Breast epithelium (tissue), 4 donors: ENCODE measurements around the gene CNR2. TPM values are rescaled to one million over a fixed set of nuclear protein-coding genes. Genes with fewer than 3 reads are reported as not detected.
A peak's percentile ranks its signal among the peaks of the same experiment; 100 is the strongest.

ENCODE experiments used
- DNase-seq, 2 donors: peaks; one replicate each; pipeline ENCODE4 v3.0.0-alpha.2; 2019; ENCODE audit warnings: low spot score in 2 of 2
- H3K27ac ChIP-seq, 2 donors: fragments of 200-600 bp; sonication (generic) in 1 of 2; one replicate each; pipeline ENCODE4 v1.5.1; 2016 to 2019; ENCODE audit warnings: mild to moderate bottlenecking in 1 of 2
- H3K27me3 ChIP-seq, 2 donors: fragments of 200-600 bp; sonication (generic) in 1 of 2; one replicate each; pipeline versions ENCODE4 v1.5.1 to v1.6.0; 2017 to 2019; ENCODE audit warnings: control low read depth in 1 of 2, mild to moderate bottlenecking in 1 of 2
- H3K36me3 ChIP-seq: fragments of 200-600 bp; one replicate; pipeline ENCODE4 v1.5.1; 2019
- H3K4me1 ChIP-seq, 2 donors: fragments of 200-600 bp; sonication (generic); one replicate each; pipeline ENCODE4 v1.5.1; 2016 to 2019; ENCODE audit warnings: control low read depth in 1 of 2
- H3K4me3 ChIP-seq, 3 donors: fragments of 200-600 bp; sonication (generic); 1 replicate in 2 of 3; 2 replicates in 1 of 3; pipeline ENCODE4 v1.5.1; 2016 to 2019; ENCODE audit warnings: mild to moderate bottlenecking in 3 of 3, moderate library complexity in 2 of 3
- H3K9me3 ChIP-seq, 2 donors: fragments of 200-600 bp; sonication (generic) in 1 of 2; one replicate each; pipeline ENCODE4 v1.5.1; 2016 to 2019; ENCODE audit warnings: control low read depth in 1 of 2
- POLR2A ChIP-seq: fragments of 450-650 bp; IDR thresholded peaks from one replicate; pipeline ENCODE4 v1.6.1; 2016; ENCODE audit warnings: antibody characterized with exemption, mild to moderate bottlenecking, moderate library complexity
- POLR2AphosphoS5 ChIP-seq, 3 donors: sonication (generic); formaldehyde crosslinking; IDR thresholded peaks; one replicate each; pipeline ENCODE4 v1.6.1; 2017; ENCODE audit warnings: antibody characterized with exemption in 3 of 3
- intact Hi-C: fragments of 100-400 bp; cut with DNase I; formaldehyde crosslinking; loops from one replicate; pipeline ENCODE4 v1.15.1; 2023; ENCODE audit warnings: low total_unique reads
- total RNA-seq, 3 donors: library from RNA; depleted of rRNA; stranded (reverse); fragments of >200 nt; gene quantifications; one replicate each; pipeline ENCODE4 v1.1.0, GENCODE V29; 2016
- TF ChIP-seq, protein P1 (sequence below), 3 donors: fragments of 450-650 bp; IDR thresholded peaks; one replicate each; pipeline ENCODE4 v1.5.1; 2016 to 2017; ENCODE audit warnings: antibody characterized with exemption in 3 of 3, mild to moderate bottlenecking in 3 of 3, moderate library complexity in 3 of 3

The CNR2 gene
- total RNA-seq, 3 donors from 2014 or later, result under 0.01 TPM; not detected in 2

DNA sequence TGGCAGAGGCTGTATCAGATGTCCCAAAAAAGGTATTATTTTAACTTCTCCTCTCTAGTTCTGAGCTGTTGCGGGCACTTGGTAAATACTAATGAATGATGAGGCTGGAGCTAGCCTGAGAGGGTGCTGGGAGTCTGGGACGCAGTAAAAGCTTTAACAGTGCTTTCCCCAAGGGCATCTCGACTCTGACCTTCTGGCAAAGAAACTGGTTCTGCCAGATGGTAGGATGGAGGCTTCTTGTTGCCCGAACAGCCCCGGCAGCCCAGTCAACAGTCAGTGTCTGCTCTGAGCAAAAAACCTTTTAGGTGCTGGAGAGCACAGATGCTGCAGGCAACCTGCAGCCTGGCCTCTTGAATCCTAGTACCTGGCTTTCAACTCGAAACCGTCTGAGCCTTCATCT lies 43.9 kb upstream of the CNR2 start:
- intact Hi-C loops, result loop anchor here (10.0 kb wide), 1 partner anchor 68 kb away; no protein-coding TSS in a partner anchor
- TF ChIP-seq, protein P1, sequence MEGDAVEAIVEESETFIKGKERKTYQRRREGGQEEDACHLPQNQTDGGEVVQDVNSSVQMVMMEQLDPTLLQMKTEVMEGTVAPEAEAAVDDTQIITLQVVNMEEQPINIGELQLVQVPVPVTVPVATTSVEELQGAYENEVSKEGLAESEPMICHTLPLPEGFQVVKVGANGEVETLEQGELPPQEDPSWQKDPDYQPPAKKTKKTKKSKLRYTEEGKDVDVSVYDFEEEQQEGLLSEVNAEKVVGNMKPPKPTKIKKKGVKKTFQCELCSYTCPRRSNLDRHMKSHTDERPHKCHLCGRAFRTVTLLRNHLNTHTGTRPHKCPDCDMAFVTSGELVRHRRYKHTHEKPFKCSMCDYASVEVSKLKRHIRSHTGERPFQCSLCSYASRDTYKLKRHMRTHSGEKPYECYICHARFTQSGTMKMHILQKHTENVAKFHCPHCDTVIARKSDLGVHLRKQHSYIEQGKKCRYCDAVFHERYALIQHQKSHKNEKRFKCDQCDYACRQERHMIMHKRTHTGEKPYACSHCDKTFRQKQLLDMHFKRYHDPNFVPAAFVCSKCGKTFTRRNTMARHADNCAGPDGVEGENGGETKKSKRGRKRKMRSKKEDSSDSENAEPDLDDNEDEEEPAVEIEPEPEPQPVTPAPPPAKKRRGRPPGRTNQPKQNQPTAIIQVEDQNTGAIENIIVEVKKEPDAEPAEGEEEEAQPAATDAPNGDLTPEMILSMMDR (IDR thresholded peaks at IDR 0.05), result no peak
- no peak for TF ChIP-seq POLR2AphosphoS5 (IDR thresholded peaks at IDR 0.05)
- no peak for TF ChIP-seq POLR2A
- H3K27me3 ChIP-seq, result no peaks in the 10 kb centered on the region
- peak overlapping the region; percentile 1 to 28 for H3K27ac ChIP-seq
- no peak overlapping the region for H3K4me3 ChIP-seq
- no peaks in the 10 kb centered on the region for H3K9me3 ChIP-seq
- no peaks in the 10 kb centered on the region for H3K36me3 ChIP-seq
- no peaks in the 10 kb centered on the region for H3K4me1 ChIP-seq
- DNase-seq, result peak; percentile 49 to 69

DNA sequence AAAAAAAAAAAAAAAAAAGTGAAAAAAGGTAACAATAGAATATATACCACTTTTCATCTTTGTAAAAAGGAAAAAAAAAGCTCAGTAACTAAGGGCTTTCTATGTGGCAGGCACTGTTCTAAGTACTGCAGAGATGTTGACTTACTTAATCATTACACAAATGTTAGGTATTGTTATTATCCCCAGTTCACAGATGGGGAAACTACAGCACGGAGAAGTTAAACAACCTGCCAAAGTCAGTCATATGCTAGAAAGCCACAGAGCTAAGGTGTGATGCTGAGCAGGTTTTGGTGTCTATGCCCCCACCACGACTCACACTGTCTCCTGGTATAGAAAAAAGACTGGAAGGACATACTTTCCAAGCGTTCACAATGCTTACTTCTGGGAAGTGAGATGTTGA lies 39.9 kb upstream of the CNR2 start:
- no peak overlapping the region for H3K4me3 ChIP-seq
- no peak for DNase-seq
- no peaks in the 10 kb centered on the region for H3K27me3 ChIP-seq
- no peaks in the 10 kb centered on the region for H3K36me3 ChIP-seq
- H3K4me1 ChIP-seq, result no peaks in the 10 kb centered on the region
- H3K9me3 ChIP-seq, result no peaks in the 10 kb centered on the region
- H3K27ac ChIP-seq, result no peak overlapping the region
- TF ChIP-seq POLR2AphosphoS5 (IDR thresholded peaks at IDR 0.05) (no peak), POLR2A (no peak)
- TF ChIP-seq, protein P1 (IDR thresholded peaks at IDR 0.05), result no peak
- intact Hi-C loops, result loop anchor here (10.0 kb wide), 1 partner anchor 72 kb away; no protein-coding TSS in a partner anchor

DNA sequence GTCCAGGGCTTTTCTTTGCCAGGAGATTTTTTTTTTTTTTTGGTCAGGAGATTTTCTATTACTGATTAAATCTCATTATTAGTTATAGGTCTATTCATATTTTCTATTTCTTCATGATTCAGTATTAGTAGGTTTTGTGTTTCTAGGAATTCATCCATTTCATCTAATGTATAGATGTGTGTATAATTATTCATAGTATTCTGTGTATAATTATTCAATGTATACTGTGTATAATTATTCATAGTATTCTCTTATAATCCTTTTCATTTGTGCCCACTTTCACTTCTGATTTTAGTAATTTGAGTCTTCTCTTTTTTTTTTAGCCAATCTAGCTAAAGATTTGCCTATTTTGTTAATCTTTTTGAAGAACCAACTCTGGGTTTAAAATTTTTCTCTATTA lies 34.2 kb upstream of the CNR2 start:
- TF ChIP-seq POLR2AphosphoS5 (IDR thresholded peaks at IDR 0.05) (no peak), POLR2A (no peak)
- TF ChIP-seq, protein P1 (IDR thresholded peaks at IDR 0.05), result no peak
- DNase-seq, result no peak
- Histone ChIP-seq H3K27me3 (no peaks in the 10 kb centered on the region), H3K4me3 (no peak overlapping the region), H3K4me1 (no peaks in the 10 kb centered on the region), H3K27ac (no peak overlapping the region), H3K36me3 (no peaks in the 10 kb centered on the region), H3K9me3 (peaks cover 0 to 13% of the 10 kb centered on the region in 2 donors)
- intact Hi-C loops, result no loop called here

GRCh38 chr1:23936481-23937176 lies 23.5 kb upstream of the CNR2 start:
- Histone ChIP-seq H3K36me3 (no peaks in the 10 kb centered on the region), H3K27me3 (no peaks in the 10 kb centered on the region), H3K4me3 (no peak overlapping the region), H3K9me3 (no peaks in the 10 kb centered on the region), H3K4me1 (no peaks in the 10 kb centered on the region), H3K27ac (no peak overlapping the region)
- intact Hi-C loops, result loop anchor here (5.0 kb wide), 1 partner anchor 971 kb away; no protein-coding TSS in a partner anchor
- TF ChIP-seq POLR2AphosphoS5 (IDR thresholded peaks at IDR 0.05), result no peak
- TF ChIP-seq, protein P1 (IDR thresholded peaks at IDR 0.05), result no peak
- no peak for TF ChIP-seq POLR2A
- no peak for DNase-seq

DNA sequence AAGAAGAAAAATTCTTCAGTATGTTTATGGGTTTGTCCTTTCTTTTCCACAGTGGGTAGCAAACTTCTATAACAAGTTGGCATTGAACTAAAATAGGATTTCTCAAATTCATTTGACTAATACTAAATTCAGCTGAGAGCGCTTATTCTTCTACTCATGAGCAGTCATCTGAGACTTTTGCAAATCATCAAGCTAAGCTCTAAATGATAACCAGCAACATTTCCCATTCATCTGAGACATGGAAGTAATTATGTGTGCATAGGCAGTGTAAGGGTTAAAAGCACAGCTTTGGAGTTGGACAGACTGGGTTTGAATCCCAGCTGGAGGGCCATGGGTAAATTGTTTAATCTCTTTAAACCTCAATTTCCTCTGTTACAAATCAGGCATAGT lies 18.3 kb upstream of the CNR2 start:
- no peaks in the 10 kb centered on the region for H3K36me3 ChIP-seq
- peak overlapping the region; percentile 37 to 54 for H3K27ac ChIP-seq
- no peak for DNase-seq
- H3K4me3 ChIP-seq, result no peak overlapping the region
- no peaks in the 10 kb centered on the region for H3K4me1 ChIP-seq
- no peaks in the 10 kb centered on the region for H3K27me3 ChIP-seq
- TF ChIP-seq, protein P1 (IDR thresholded peaks at IDR 0.05), result no peak
- TF ChIP-seq POLR2A, result no peak
- no peak for TF ChIP-seq POLR2AphosphoS5 (IDR thresholded peaks at IDR 0.05)
- intact Hi-C loops, result no loop called here
- no peaks in the 10 kb centered on the region for H3K9me3 ChIP-seq
